SU-DHL-6 (cell line): ENCODE measurements around the gene NLRP6.

Experiments used
- H2AFZ ChIP-seq: fragments of 200-600 bp; sonication (generic); 2 replicates; pipeline ENCODE4 v1.6.1; 2014; ENCODE audit warnings: low read depth, mild to moderate bottlenecking, moderate library complexity, mixed read lengths, antibody characterized with exemption, low read length; ENCODE audit not compliant: severe bottlenecking
- H3F3A ChIP-seq: fragments of 200-600 bp; shearing (Covaris generic); 2 replicates; pipeline ENCODE4 v1.6.0; 2016; ENCODE audit warnings: antibody characterized with exemption, mild to moderate bottlenecking; ENCODE audit not compliant: insufficient read depth
- H3K27ac ChIP-seq: fragments of 200-600 bp; sonication (generic); 2 replicates; pipeline ENCODE4 v1.5.1; 2016; ENCODE audit warnings: low read depth, mild to moderate bottlenecking, low read length, moderate library complexity, mixed read lengths
- H3K27me3 ChIP-seq: fragments of 200-600 bp; sonication (generic), shearing (Covaris generic); 2 replicates; pipeline ENCODE4 v1.6.0; 2014; ENCODE audit warnings: mild to moderate bottlenecking, low read length
- H3K36me3 ChIP-seq: fragments of 200-600 bp; sonication (generic); 2 replicates; pipeline ENCODE4 v1.6.1; 2014; ENCODE audit warnings: mild to moderate bottlenecking, low read length, mixed read lengths
- H3K4me2 ChIP-seq: fragments of 300-600, 200-600 bp; shearing (Covaris generic), sonication (generic); 2 replicates; pipeline ENCODE4 v1.6.0; 2014; ENCODE audit warnings: low read length, low read depth, mild to moderate bottlenecking; ENCODE audit not compliant: poor library complexity, severe bottlenecking
- H3K4me3 ChIP-seq: fragments of 200-600 bp; sonication (generic); 2 replicates; pipeline ENCODE4 v1.5.1; 2014; ENCODE audit warnings: antibody characterized with exemption, low read length, mild to moderate bottlenecking, mixed read lengths; ENCODE audit not compliant: insufficient read depth, poor library complexity, severe bottlenecking
- H3K79me2 ChIP-seq: fragments of 200-600 bp; sonication (generic); 2 replicates; pipeline ENCODE4 v1.6.1; 2014; ENCODE audit warnings: mild to moderate bottlenecking, low read length, moderate library complexity; ENCODE audit not compliant: insufficient read depth
- H3K9ac ChIP-seq: fragments of 200-600 bp; sonication (generic); 2 replicates; pipeline ENCODE4 v1.7.0; 2014; ENCODE audit warnings: mild to moderate bottlenecking, low read length
- H3K9me2 ChIP-seq: fragments of 200-600 bp; sonication (generic); replicated peaks from 2 replicates; pipeline ENCODE4 v1.6.1; 2014; ENCODE audit warnings: low read length; ENCODE audit not compliant: insufficient read depth
- H3K9me3 ChIP-seq: fragments of 200-600 bp; sonication (generic); 2 replicates; pipeline ENCODE4 v1.6.1; 2014; ENCODE audit warnings: low read length, mixed read lengths; ENCODE audit not compliant: insufficient read depth
- H4K20me1 ChIP-seq: fragments of 200-600 bp; sonication (generic); 2 replicates; pipeline ENCODE4 v1.6.1; 2014; ENCODE audit warnings: low read depth, mild to moderate bottlenecking, antibody characterized with exemption, low read length, moderate library complexity, mixed read lengths
- EZH2phosphoT487 ChIP-seq: fragments of 200-600 bp; sonication (generic), shearing (Covaris generic); conservative IDR thresholded peaks from 2 replicates; pipeline ENCODE4 v1.6.1; 2018; ENCODE audit warnings: mild to moderate bottlenecking, antibody characterized with exemption, low read length, moderate library complexity, mixed read lengths
- TF ChIP-seq, protein P1 (sequence below): fragments of 200-600 bp; sonication (generic); IDR thresholded peaks from one replicate; pipeline ENCODE4 v1.5.1; 2017; ENCODE audit warnings: antibody characterized with exemption, mild to moderate bottlenecking, low read length, moderate library complexity; ENCODE audit not compliant: insufficient read depth, poor library complexity, severe bottlenecking

Gene NLRP6

DNA sequence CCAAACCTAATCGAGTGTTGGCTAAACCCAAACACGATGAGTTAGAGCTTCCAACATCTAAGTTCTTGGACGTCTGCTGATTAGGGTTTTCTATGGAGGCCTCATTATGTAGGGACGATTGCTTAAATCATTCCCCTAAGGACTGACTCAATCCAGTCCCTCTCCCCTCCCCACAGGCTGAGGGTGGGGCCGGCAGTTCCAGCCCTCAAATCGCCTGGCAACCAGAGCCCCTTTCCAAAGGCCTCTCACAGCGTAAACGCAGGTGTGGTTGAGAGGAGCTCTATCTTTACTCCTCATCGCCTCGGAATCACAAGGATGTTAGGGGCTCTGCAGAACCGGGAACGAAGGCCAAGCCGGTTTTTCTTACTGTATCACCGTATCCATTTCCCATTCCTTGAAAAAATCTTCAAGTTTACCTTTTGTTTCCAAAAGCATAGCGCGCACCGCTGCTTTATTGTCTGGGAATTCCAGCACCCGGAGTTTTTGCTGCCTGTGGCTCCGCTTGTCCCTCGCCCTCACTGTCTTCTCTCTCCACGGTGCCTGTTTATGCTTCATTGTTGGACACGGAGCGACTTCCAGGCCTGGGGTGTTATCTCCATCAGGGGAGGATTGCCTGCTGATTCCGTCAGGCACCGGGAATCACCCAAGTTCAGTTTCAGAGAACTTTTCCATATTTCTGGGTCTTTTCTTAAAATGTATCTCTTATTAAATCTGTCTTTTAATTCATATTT is 56.2 kb downstream of the NLRP6 start:
- TF ChIP-seq, protein P1, sequence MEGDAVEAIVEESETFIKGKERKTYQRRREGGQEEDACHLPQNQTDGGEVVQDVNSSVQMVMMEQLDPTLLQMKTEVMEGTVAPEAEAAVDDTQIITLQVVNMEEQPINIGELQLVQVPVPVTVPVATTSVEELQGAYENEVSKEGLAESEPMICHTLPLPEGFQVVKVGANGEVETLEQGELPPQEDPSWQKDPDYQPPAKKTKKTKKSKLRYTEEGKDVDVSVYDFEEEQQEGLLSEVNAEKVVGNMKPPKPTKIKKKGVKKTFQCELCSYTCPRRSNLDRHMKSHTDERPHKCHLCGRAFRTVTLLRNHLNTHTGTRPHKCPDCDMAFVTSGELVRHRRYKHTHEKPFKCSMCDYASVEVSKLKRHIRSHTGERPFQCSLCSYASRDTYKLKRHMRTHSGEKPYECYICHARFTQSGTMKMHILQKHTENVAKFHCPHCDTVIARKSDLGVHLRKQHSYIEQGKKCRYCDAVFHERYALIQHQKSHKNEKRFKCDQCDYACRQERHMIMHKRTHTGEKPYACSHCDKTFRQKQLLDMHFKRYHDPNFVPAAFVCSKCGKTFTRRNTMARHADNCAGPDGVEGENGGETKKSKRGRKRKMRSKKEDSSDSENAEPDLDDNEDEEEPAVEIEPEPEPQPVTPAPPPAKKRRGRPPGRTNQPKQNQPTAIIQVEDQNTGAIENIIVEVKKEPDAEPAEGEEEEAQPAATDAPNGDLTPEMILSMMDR, result no peak
- no peak for TF ChIP-seq EZH2phosphoT487

More for the DNA sequence above, 56.2 kb downstream of the NLRP6 start:
- Histone ChIP-seq H3K79me2 (no peaks in the 10 kb centered on the region), H2AFZ (no peak overlapping the region), H4K20me1 (no peaks in the 10 kb centered on the region), H3K27ac (no peak overlapping the region), H3K9ac (no peak overlapping the region), H3F3A (peaks cover 8% of the 10 kb centered on the region; the same call in 1 of the 2 replicates), H3K27me3 (no peaks in the 10 kb centered on the region), H3K9me3 (no peaks in the 10 kb centered on the region), H3K9me2 (no peaks in the 10 kb centered on the region), H3K4me3 (no peak overlapping the region), H3K4me2 (no peak overlapping the region), H3K36me3 (no peaks in the 10 kb centered on the region)
